ENCODE measurements around the gene MYH9. TPM values are rescaled to one million over a fixed set of nuclear protein-coding genes. Genes with fewer than 3 reads are reported as not detected.
A peak's percentile ranks its signal among the peaks of the same experiment; 100 is the strongest.

MYH9 gene
- total RNA-seq, 4 donors from 2014 or later, result 215 to 1,171 (median 400) TPM

- intact Hi-C loops (cut with DNase I; ENCODE audit: low total_unique reads), result no loop called here
- Histone ChIP-seq H3K4me1 (no peaks in the 10 kb centered on the region), H3K36me3 (no peaks in the 10 kb centered on the region), H3K27me3 (no peaks in the 10 kb centered on the region), H3K9me3 (no peaks in the 10 kb centered on the region), H3K4me3 (no peak overlapping the region), H3K27ac (peak overlapping the region; percentile 36 to 49)
- no peak for DNase-seq
- TF ChIP-seq POLR2A (IDR thresholded peaks at IDR 0.05) (no peak), CTCF (IDR thresholded peaks at IDR 0.05) (no peak)
Measured at GRCh38 chr22:36299295-36299694, 88.5 kb downstream of the MYH9 start.

DNA sequence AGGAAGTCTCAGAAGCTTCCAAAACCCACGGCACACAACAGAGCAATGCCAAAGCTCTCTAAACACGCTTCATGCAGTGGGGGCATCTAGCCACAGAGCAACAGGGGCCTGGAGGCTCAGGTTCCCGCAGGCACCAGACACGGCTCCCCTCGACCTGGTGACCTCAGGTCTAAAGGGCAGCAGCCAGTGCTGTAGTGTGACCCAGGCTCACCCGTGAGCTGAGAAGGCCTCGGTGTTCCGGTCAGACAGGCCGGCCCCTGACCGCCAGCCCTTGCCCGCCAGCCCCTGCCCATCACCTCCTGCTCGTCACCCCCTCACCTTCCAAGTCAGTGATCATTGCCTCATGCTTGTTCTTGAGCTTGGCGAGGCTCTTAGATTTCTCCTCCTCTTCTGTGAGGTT is 89.2 kb downstream of the MYH9 start:
- no peaks in the 10 kb centered on the region for H3K9me3 ChIP-seq
- H3K27ac ChIP-seq, result no peak overlapping the region
- H3K4me1 ChIP-seq, result no peaks in the 10 kb centered on the region
- intact Hi-C loops (cut with DNase I; ENCODE audit: low total_unique reads), result no loop called here
- no peak for TF ChIP-seq CTCF (IDR thresholded peaks at IDR 0.05)
- TF ChIP-seq POLR2A (IDR thresholded peaks at IDR 0.05), result no peak
- DNase-seq, result no peak
- H3K4me3 ChIP-seq, result no peak overlapping the region
- no peaks in the 10 kb centered on the region for H3K36me3 ChIP-seq
- no peaks in the 10 kb centered on the region for H3K27me3 ChIP-seq

GRCh38 chr22:36298118-36298517 is 89.6 kb downstream of the MYH9 start:
- Histone ChIP-seq H3K9me3 (no peaks in the 10 kb centered on the region), H3K27me3 (no peaks in the 10 kb centered on the region), H3K4me3 (no peak overlapping the region), H3K36me3 (no peaks in the 10 kb centered on the region), H3K4me1 (no peaks in the 10 kb centered on the region), H3K27ac (no peak overlapping the region)
- no peak for DNase-seq
- intact Hi-C loops (cut with DNase I; ENCODE audit: low total_unique reads), result no loop called here
- no peak for TF ChIP-seq POLR2A (IDR thresholded peaks at IDR 0.05)

DNA sequence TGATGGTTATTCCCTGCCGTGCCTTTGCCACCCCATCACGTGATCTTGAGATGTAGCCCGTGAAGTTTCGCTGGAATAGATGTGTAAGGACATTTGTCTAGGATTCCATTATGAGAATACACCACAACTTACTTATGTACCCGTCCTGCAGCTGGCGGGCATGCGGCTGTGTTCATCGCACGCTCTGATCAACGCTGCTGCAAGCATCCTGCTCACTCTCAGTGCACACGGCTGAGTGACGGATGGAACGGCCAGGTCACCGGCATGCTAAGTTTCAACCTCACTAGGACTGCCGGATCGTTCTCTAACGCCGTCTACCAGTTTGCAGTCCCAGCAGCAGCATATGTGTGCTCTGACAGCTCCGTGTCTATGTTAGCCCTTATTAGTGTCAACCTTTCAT is 90.2 kb downstream of the MYH9 start:
- no peak overlapping the region for H3K4me3 ChIP-seq
- TF ChIP-seq CTCF (IDR thresholded peaks at IDR 0.05) (no peak), POLR2A (IDR thresholded peaks at IDR 0.05) (no peak)
- H3K36me3 ChIP-seq, result no peaks in the 10 kb centered on the region
- H3K4me1 ChIP-seq, result no peaks in the 10 kb centered on the region
- no peak for DNase-seq
- H3K27ac ChIP-seq, result no peak overlapping the region
- intact Hi-C loops (cut with DNase I; ENCODE audit: low total_unique reads), result no loop called here
- no peaks in the 10 kb centered on the region for H3K9me3 ChIP-seq
- no peaks in the 10 kb centered on the region for H3K27me3 ChIP-seq

GRCh38 chr22:36296690-36297089 is 91.1 kb downstream of the MYH9 start:
- no peak overlapping the region for H3K27ac ChIP-seq
- no peaks in the 10 kb centered on the region for H3K9me3 ChIP-seq
- no peak for DNase-seq
- H3K27me3 ChIP-seq, result no peaks in the 10 kb centered on the region
- H3K36me3 ChIP-seq, result no peaks in the 10 kb centered on the region
- intact Hi-C loops (cut with DNase I; ENCODE audit: low total_unique reads), result no loop called here
- TF ChIP-seq CTCF (IDR thresholded peaks at IDR 0.05) (no peak), POLR2A (IDR thresholded peaks at IDR 0.05) (no peak)
- H3K4me1 ChIP-seq, result no peaks in the 10 kb centered on the region
- H3K4me3 ChIP-seq, result no peak overlapping the region

- intact Hi-C loops (cut with DNase I; ENCODE audit: low total_unique reads), result no loop called here
- Histone ChIP-seq H3K4me3 (no peak overlapping the region), H3K27me3 (no peaks in the 10 kb centered on the region), H3K36me3 (no peaks in the 10 kb centered on the region), H3K9me3 (no peaks in the 10 kb centered on the region), H3K27ac (no peak overlapping the region), H3K4me1 (no peaks in the 10 kb centered on the region)
- no peak for DNase-seq
- TF ChIP-seq CTCF (IDR thresholded peaks at IDR 0.05) (no peak), POLR2A (IDR thresholded peaks at IDR 0.05) (no peak)
Measured at GRCh38 chr22:36295247-36295646, 92.5 kb downstream of the MYH9 start.
